NOMO-1 treated with DMSO at 0.1 percent for 48 hours (cell line): ENCODE data around the gene CDHR3.
"Not testable (repeated sequence)": the region's sequence is repeated elsewhere in the genome, so short reads cannot be mapped to it uniquely, and the experiment has no call there.

Source experiments
- DNase-seq: peaks from one replicate; lab custom pipeline; 2025; ENCODE audit not compliant: unreplicated experiment; lab: John Stamatoyannopoulos, UW

CDHR3 gene

GRCh38 chr7:105996860-105997737 lies 34.0 kb downstream of the CDHR3 start:
- no peak for DNase-seq

- DNase-seq: no peak
Observed at GRCh38 chr7:105999256-105999655, 36.2 kb downstream of the CDHR3 start.

GRCh38 chr7:106001196-106001595 lies 38.1 kb downstream of the CDHR3 start:
- no peak for DNase-seq

GRCh38 chr7:106001886-106002285 lies 38.8 kb downstream of the CDHR3 start:
- no peak for DNase-seq

GRCh38 chr7:106003525-106004064 lies 40.5 kb downstream of the CDHR3 start:
- no peak for DNase-seq

- DNase-seq: no peak
Observed at GRCh38 chr7:106006906-106007305, 43.8 kb downstream of the CDHR3 start.

GRCh38 chr7:106007796-106008195 lies 44.7 kb downstream of the CDHR3 start:
- not testable (repeated sequence) for DNase-seq

GRCh38 chr7:106009503-106010226 lies 46.6 kb downstream of the CDHR3 start:
- peak; percentile 47 for DNase-seq

- DNase-seq: no peak
Observed at GRCh38 chr7:106010331-106010730, 47.3 kb downstream of the CDHR3 start.

- no peak for DNase-seq
Observed at GRCh38 chr7:106010866-106011265, 47.8 kb downstream of the CDHR3 start.

- no peak for DNase-seq
Observed at GRCh38 chr7:106012184-106012583, 49.1 kb downstream of the CDHR3 start.

GRCh38 chr7:106012935-106013439 lies 49.9 kb downstream of the CDHR3 start:
- no peak for DNase-seq

- DNase-seq: no peak
Observed at GRCh38 chr7:106015381-106016218, 52.5 kb downstream of the CDHR3 start.

GRCh38 chr7:106016331-106016730 lies 53.3 kb downstream of the CDHR3 start:
- no peak for DNase-seq

- DNase-seq: no peak
Observed at GRCh38 chr7:106017657-106018056, 54.6 kb downstream of the CDHR3 start.

GRCh38 chr7:106018566-106019469 lies 55.8 kb downstream of the CDHR3 start:
- DNase-seq: no peak

GRCh38 chr7:106019470-106019820 lies 56.4 kb downstream of the CDHR3 start:
- no peak for DNase-seq

- DNase-seq: no peak
Observed at GRCh38 chr7:106021151-106022067, 58.3 kb downstream of the CDHR3 start.
